GM21576 (cell line): ENCODE results near the gene CCR5AS.
"Not testable (repeated sequence)": the region's sequence is repeated elsewhere in the genome, so short reads cannot be mapped to it uniquely, and the experiment has no call there.

Experiments
- ATAC-seq: cut with Tn5 transposase; IDR thresholded peaks from one replicate; pipeline ENCODE4 v1.9.1; 2021; ENCODE audit warnings: mild to moderate bottlenecking, moderate library complexity; ENCODE audit not compliant: unreplicated experiment

Gene CCR5AS

GRCh38 chr3:46429671-46430070, 22.8 kb upstream of the CCR5AS start:
- no peak for ATAC-seq

GRCh38 chr3:46429250-46429649, 22.4 kb upstream of the CCR5AS start:
- ATAC-seq, result no peak

GRCh38 chr3:46427916-46428833, 21.3 kb upstream of the CCR5AS start:
- no peak for ATAC-seq

DNA sequence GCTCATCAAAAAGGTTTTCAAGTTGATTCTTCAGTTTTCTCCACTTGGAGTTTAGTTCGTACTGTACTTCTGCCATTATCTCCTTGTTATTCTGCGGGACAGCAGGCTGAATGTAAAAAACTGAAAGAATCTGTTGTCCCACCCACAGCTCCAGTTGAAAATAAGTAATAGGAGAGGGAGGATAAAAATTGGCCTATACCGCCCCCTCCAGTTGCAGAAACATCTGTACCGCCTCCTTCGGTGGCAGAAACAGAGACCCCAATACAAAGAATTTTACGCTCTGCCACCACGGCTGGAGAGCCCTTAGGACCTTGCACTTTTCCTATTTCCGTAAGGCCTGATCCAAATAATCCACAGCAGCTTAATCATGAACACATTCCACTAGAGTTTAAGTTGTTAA, 20.5 kb upstream of the CCR5AS start:
- not testable (repeated sequence) for ATAC-seq

GRCh38 chr3:46426476-46426875, 19.6 kb upstream of the CCR5AS start:
- not testable (repeated sequence) for ATAC-seq

DNA sequence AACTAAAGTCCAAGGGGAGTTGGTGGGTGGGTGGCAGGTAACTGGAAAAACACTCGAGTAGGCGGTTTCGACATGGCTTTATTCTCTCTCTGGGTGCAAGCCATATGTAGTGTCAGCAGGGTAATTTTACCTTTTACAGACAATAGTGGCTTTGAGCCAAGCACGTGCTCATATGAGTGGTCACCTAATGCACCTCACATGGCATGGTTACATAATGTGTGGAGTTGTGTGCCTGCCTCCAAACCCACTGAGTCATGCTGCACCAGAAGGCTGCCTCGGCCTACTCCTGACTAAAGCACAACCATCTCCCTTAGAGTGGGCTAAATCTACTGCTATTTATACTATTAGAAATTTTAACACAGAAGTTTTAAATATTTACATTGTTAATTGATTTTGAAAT, 16.7 kb upstream of the CCR5AS start:
- no peak for ATAC-seq

DNA sequence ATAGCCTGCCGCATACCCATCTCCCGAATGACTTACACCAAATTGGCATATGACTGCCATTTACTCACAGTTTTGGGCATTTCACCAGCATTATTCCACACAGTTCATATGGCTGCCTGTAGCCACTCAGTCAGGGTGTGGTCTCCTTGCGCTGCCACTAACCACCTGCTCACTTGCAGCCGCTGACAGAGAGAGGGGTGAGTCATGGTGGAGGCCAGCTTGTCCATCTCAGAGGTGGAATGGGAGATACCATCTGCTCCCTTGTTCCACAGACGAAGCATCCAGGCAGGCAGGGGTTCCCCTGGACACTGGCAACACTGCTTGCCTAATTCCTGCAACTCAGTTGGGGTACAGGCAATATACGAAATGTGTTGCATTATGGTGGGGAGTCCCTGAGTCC, 15.8 kb upstream of the CCR5AS start:
- no peak for ATAC-seq

- ATAC-seq, result no peak
Measured at GRCh38 chr3:46420931-46421330, 14.1 kb upstream of the CCR5AS start.

- ATAC-seq, result no peak
Measured at GRCh38 chr3:46419816-46420215, 12.9 kb upstream of the CCR5AS start.

DNA sequence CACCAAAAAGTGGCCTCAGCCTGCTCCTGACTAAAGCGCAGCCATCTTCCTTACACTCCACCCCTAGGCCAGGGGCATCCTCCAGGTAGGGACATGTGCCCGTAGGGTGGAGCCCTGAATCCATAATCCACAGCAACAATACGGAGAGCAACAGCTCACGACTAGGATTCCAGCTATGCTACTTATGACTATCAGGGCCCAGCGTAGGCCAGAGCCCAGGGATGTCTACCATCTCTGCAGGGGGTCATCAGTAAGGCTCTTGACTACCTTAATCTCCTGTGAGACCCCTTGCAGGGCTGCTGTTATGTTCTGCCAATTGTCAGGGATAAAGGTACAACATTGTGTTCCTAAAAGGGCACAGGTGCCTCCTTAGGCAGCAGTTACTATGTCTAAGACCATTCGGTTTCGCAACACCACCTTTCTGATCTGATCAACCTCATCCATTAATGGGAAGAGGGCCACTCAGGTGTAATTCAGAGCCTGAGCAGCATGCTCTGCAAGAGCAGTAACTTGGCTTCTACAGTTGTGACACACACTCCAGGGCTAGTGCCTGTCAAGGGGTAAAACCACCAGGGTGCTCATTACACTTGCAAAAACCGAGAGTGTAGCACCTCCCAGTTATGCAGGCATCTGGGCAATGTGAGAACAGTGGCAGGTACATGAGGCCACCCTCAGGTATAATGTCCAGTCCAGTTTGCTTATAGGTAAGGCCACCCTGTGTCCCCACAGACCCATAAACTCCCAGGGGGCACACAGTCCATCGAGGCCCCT, 11.2 kb upstream of the CCR5AS start:
- ATAC-seq, result no peak

DNA sequence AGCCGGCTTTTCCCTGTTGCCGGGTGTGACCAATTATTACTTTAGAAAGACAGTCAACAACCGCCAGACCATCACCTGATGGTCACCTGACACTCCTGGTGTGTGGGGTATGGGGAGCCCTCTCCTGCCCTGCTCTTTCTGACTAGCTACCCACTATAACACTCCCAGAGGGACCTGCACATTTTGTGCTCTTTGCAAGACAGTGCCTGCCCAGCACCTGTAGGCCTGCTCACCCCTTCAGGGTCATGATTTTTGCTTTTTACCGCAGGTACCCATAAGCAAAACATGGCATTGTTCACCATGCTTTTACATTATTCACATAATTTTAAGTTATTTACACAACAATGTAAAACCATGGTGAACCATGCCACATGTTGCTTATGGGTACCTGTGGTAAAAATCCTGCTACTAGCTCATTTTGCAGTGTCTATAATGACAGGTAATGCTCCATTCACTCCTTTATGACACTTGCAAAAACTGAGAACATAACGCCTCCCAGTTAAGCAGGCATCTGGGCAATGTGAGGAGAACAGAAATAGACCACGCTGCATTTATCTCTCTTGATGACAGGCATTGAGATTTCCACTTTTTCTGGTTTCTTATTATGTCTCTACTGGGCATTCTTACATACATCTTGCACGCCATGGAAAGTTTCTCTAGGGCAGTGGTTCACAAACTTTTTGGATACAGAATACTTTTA, 10.1 kb upstream of the CCR5AS start:
- no peak for ATAC-seq

GRCh38 chr3:46416125-46416810, 9.4 kb upstream of the CCR5AS start:
- no peak for ATAC-seq

GRCh38 chr3:46414739-46415138, 7.9 kb upstream of the CCR5AS start:
- no peak for ATAC-seq

DNA sequence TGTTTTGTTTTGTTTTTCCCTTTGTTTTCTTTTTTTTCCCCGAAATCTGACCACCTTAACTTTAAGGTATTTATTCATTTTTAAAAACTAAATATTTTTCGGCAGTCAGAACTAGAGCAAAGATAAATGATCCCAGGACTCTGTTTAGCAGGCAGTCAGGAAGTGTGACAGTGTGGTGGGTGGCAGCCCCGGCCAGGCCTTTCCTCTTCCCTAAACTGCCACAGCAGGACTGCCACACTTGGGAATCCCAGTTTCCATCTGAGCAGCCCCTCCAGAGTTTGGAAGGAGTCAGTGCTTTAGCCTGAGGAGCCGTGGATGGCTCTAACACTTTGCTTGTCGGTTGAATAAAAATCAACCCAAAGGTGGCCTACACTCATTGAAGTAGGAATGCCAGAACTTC, 7.1 kb upstream of the CCR5AS start:
- ATAC-seq, result no peak

DNA sequence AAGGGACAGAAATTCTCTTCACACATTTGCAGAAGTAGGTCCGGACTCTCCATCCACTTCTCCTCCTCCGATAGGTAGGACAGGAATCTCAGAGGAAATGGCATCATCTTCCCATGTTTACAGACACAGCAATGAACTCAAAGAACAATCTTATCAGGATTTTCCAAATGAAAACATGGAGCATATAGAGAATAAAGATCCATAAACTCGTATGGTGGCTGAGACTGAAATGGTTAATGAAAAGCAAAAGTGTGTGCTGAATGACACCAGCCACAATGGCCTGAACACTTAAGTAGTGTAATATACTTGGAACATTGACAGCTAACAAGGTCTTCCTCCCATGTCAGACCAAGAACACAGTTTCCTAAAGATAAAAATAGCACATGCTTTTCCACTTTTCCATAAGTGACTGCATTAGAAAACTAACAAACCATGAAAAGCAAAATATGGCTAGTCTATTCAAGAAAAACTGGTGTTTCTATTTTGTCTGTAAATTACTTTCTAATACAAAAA, 6.0 kb upstream of the CCR5AS start:
- no peak for ATAC-seq

DNA sequence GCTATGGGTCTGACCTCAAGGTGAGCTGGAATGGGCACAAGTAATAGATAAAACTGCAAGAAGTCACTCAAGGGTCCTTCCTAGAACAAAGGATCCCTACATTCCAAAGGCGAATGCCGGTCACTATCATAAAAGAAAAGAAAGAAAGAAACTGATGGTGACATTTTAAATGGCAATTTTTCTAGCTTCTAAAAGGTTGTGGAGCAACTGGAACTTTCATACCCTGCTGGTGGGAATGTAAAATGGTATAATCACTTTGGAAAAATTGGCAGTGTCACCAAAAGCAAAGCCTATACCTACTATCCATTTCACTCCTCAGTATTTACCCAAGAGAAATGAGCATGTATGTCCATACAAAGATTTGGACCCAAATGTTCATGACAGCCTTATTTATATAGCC, 4.4 kb upstream of the CCR5AS start:
- ATAC-seq, result no peak

- ATAC-seq, result no peak
Measured at GRCh38 chr3:46410669-46411068, 3.8 kb upstream of the CCR5AS start.

- no peak for ATAC-seq
Measured at GRCh38 chr3:46409739-46410489, 3.0 kb upstream of the CCR5AS start.

- ATAC-seq, result no peak
Measured at GRCh38 chr3:46408853-46409252, 2.0 kb upstream of the CCR5AS start.

DNA sequence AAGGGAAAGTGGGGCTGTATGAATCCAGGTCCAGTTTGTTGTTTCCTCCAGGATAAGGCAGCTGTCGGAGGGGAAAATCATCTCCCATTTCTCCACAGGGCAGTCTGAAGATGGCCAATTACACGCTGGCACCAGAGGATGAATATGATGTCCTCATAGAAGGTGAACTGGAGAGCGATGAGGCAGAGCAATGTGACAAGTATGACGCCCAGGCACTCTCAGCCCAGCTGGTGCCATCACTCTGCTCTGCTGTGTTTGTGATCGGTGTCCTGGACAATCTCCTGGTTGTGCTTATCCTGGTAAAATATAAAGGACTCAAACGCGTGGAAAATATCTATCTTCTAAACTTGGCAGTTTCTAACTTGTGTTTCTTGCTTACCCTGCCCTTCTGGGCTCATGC, 1.1 kb upstream of the CCR5AS start:
- no peak for ATAC-seq
